H1 (cell line): ENCODE measurements around the gene CMC1. TPM values are rescaled to one million over a fixed set of nuclear protein-coding genes. Genes with fewer than 3 reads are reported as not detected.

ENCODE experiments used
- CBX5 ChIP-seq: fragments of 300-800, 300-1000 bp; sonication (generic); IDR thresholded peaks from 2 replicates; pipeline ENCODE4 v1.7.1; 2016; ENCODE audit warnings: antibody characterized with exemption, low read length, low read depth
- RFX5 ChIP-seq: IDR thresholded peaks from 2 replicates; pipeline ENCODE4 v1.6.1; 2011; ENCODE audit warnings: low read depth, low read length, improper control_type of control experiment, borderline replicate concordance
- polyA plus RNA-seq, 7 experiments: library from polyadenylated mRNA; depleted of rRNA in 3 of 7; stranded (reverse) in 5 of 7; unstranded in 2 of 7; fragments of >200 nt in 5 of 7; fragments of 200-250 nt in 2 of 7; gene quantifications; 1 replicate in 5 of 7; 2 replicates in 1 of 7; 4 replicates in 1 of 7; pipeline versions ENCODE4 v1.2.1 to v1.2.3, GENCODE V29; 2011 to 2013; ENCODE audit warnings: missing spikeins in 2 of 7, mixed read lengths in 2 of 7
- total RNA-seq: library from RNA; stranded (reverse); fragmentation: NEBNext Ultra II Directional; extraction: Animal tissue kit (Norgen Biotek cat#: 25700); gene quantifications from 2 replicates; pipeline ENCODE4 v1.2.1, GENCODE V29; 2021

CMC1 gene
- total and polyA plus RNA-seq, 2 of the 8 experiments (the other 6 are each of a cell fraction or from before 2014, with no cell fraction given): 11.4 to 19.4 TPM

DNA sequence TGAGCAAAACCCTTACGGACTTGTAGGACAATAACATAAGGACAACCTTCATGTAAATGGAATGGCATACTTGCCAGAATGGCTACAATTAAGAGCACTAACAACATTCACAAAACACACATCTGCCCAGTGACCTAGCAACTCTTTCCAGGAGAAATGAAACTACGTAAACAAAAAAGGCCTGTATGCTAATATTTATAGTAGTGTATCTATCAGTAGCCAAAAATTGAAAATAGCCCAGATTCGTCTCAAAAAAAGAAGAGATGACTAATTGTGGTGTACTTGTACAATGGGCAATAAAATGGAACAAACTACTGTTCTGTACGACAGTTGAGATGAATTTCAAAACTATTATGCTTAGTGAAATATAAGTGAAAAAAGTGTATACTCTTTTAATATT, 38.4 kb downstream of the CMC1 start (continued):
- TF ChIP-seq RFX5: no peak
- no peak for TF ChIP-seq CBX5
